Lung (tissue), 12 donors: ENCODE data around the gene MOCOS. TPM values are rescaled to one million over a fixed set of nuclear protein-coding genes. Genes with fewer than 3 reads are reported as not detected.

Experiments used
- ATAC-seq: fragments of 200-7000 bp; cut with Tn5 transposase; one replicate; pipeline ENCODE4 v1.9.1; 2020; ENCODE audit warnings: moderate number of reproducible peaks; ENCODE audit not compliant: insufficient read depth, low FRiP score
- DNase-seq, 3 donors: peaks; one replicate each; pipeline ENCODE4 v3.0.0-alpha.2; 2013 to 2017
- H3K27ac ChIP-seq, 2 donors: one replicate each; pipeline ENCODE4 v1.5.1; 2013; ENCODE audit warnings: mild to moderate bottlenecking in 2 of 2, moderate library complexity in 2 of 2, control low read depth in 1 of 2, inconsistent platforms in 1 of 2, low read depth in 1 of 2, low read length in 1 of 2
- H3K27me3 ChIP-seq, 3 donors: one replicate each; pipeline ENCODE4 v1.5.1; 2013; ENCODE audit warnings: low read length in 2 of 3; ENCODE audit not compliant: control insufficient read depth in 3 of 3, insufficient read depth in 3 of 3
- H3K36me3 ChIP-seq, 4 donors: one replicate each; pipeline ENCODE4 v1.5.1; 2013; ENCODE audit warnings: low read length in 4 of 4, mild to moderate bottlenecking in 1 of 4, moderate library complexity in 1 of 4; ENCODE audit not compliant: control insufficient read depth in 4 of 4, insufficient read depth in 4 of 4
- H3K4me1 ChIP-seq, 5 donors: one replicate each; pipeline ENCODE4 v1.5.1; 2013; ENCODE audit warnings: low read length in 5 of 5, mild to moderate bottlenecking in 2 of 5, moderate library complexity in 1 of 5; ENCODE audit not compliant: control insufficient read depth in 5 of 5, insufficient read depth in 5 of 5
- H3K4me3 ChIP-seq: one replicate; pipeline ENCODE4 v1.5.1; 2013; ENCODE audit warnings: mild to moderate bottlenecking, control low read depth, moderate library complexity
- H3K9ac ChIP-seq, 2 donors: one replicate each; pipeline ENCODE4 v1.5.1; 2013; ENCODE audit warnings: low read length in 2 of 2, control low read depth in 1 of 2; ENCODE audit not compliant: insufficient read depth in 1 of 2
- H3K9me3 ChIP-seq, 4 donors: one replicate each; pipeline ENCODE4 v1.5.1; 2013; ENCODE audit warnings: low read length in 3 of 4, mild to moderate bottlenecking in 1 of 4, moderate library complexity in 1 of 4; ENCODE audit not compliant: control insufficient read depth in 4 of 4, insufficient read depth in 3 of 4
- WGBS, 2 donors: extraction: QIAGEN DNeasy Blood & Tissue Kit; methylation state at CpG; one replicate each; pipeline ENCODE4 v1.1.7; 2013; 5-methylcytosine and 5-hydroxymethylcytosine counted together
- polyA plus RNA-seq, 2 donors: library from polyadenylated mRNA; stranded (reverse); fragments of 200-250 nt; gene quantifications; one replicate each; pipeline ENCODE4 v1.2.1, GENCODE V29; 2013
- total RNA-seq, 2 donors: library from RNA; depleted of rRNA in 1 of 2; stranded (reverse); fragments of >200 nt in 1 of 2; gene quantifications; one replicate each; pipeline ENCODE4 v1.2.1, GENCODE V29; 2014 to 2021
- TF ChIP-seq, protein P1 (sequence below): IDR thresholded peaks from 2 replicates; pipeline ENCODE4 v1.5.1; 2012; ENCODE audit warnings: mild to moderate bottlenecking; ENCODE audit errors: control extremely low read depth, extremely low read depth
- donor health status: control.
- donor health status: control.
- donor health status: Bipolar disorder and iron deficiency.
- donor health status: healthy.
- donor health status: DM: yes; HTN: yes; CAD: no.

Gene MOCOS
- total and polyA plus RNA-seq, 4 donors: 0.68 to 4.1 (median 3.2) TPM

DNA sequence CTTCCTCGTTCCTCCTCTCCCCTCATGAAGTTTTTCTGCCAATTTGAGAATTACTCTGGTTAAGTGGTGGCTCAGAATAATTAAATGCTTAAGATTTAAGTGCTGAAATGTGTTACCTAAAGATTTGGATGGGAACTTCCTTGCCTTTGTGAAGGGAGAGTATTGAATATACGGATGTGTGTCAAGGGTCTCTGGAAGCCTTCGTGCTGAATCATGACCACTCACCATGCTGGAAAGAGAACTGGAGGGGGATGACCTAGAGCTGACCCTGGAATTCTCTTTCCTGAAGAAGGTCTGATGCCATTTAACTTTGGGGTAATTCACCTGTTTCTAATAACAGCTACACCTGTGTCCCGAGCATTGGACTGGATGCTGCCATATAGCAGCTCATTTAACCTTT lies 2.2 kb downstream of the MOCOS start:
- Histone ChIP-seq H3K27ac (no peak overlapping the region), H3K9ac (no peak overlapping the region)

DNA sequence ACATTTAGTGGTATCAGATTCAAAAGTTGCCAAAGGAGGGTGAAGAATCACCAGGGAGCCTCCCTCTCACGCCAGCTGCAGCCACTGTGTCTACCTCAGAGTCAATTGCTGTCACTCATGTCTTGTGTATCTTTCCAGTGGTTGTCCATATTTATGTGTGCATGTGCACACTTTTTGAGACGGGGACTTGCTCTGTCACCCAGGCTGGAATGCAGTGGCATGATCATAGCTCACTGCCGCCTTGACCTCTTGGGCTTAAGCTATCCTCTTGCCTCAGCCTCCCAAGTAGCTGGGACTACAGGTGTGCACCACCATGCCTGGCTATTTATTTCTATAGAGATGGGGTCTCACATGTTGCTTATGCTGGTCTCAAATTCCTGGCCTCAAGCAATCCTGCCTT lies 4.0 kb downstream of the MOCOS start:
- ATAC-seq (no peak), DNase-seq (no peak)
- Histone ChIP-seq H3K4me1 (peaks cover 0 to 18% (median 0%) of the 10 kb centered on the region in 5 donors), H3K9ac (no peak overlapping the region), H3K4me3 (no peak overlapping the region), H3K36me3 (no peaks in the 10 kb centered on the region), H3K9me3 (no peaks in the 10 kb centered on the region), H3K27me3 (peaks cover 0 to 11% (median 3%) of the 10 kb centered on the region in 3 donors), H3K27ac (no peak overlapping the region)
- WGBS, 2 donors: 97 to 98% methylated on average over 3 of the region's 3 CpGs
- TF ChIP-seq, protein P1, sequence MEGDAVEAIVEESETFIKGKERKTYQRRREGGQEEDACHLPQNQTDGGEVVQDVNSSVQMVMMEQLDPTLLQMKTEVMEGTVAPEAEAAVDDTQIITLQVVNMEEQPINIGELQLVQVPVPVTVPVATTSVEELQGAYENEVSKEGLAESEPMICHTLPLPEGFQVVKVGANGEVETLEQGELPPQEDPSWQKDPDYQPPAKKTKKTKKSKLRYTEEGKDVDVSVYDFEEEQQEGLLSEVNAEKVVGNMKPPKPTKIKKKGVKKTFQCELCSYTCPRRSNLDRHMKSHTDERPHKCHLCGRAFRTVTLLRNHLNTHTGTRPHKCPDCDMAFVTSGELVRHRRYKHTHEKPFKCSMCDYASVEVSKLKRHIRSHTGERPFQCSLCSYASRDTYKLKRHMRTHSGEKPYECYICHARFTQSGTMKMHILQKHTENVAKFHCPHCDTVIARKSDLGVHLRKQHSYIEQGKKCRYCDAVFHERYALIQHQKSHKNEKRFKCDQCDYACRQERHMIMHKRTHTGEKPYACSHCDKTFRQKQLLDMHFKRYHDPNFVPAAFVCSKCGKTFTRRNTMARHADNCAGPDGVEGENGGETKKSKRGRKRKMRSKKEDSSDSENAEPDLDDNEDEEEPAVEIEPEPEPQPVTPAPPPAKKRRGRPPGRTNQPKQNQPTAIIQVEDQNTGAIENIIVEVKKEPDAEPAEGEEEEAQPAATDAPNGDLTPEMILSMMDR: no peak

More for the DNA sequence above, 2.2 kb downstream of the MOCOS start:
- no peaks in the 10 kb centered on the region for H3K36me3 ChIP-seq
- TF ChIP-seq, protein P1: no peak
- H3K9me3 ChIP-seq: no peaks in the 10 kb centered on the region
- 76 to 83% methylated on average over 4 of the region's 4 CpGs for WGBS, 2 donors
- ATAC-seq (no peak), DNase-seq (no peak)
- peaks cover 0 to 19% (median 3%) of the 10 kb centered on the region in 3 donors for H3K27me3 ChIP-seq
- no peak overlapping the region for H3K4me3 ChIP-seq
- peaks cover 0 to 17% (median 0%) of the 10 kb centered on the region in 5 donors for H3K4me1 ChIP-seq

DNA sequence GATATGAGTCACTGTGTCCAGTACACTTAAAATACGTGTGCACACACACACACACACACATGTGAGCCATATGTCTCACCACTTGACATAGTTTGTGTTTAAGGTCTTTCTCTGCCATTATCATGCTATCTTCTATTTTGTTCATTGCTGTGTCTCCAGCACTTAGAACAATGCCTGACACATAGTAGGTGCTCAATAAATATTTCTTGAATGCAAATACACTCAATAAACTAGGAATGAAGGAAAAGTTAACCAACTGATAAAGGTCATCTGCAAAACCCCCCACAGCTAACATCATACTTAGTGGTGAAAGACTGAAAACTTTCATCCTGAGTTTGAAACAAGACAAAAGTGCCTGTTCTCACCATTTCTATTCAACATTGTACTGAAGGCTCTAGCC lies 4.4 kb downstream of the MOCOS start:
- ATAC-seq: no peak
- H3K27me3 ChIP-seq: peaks cover 0 to 10% (median 3%) of the 10 kb centered on the region in 3 donors
- no peak overlapping the region for H3K27ac ChIP-seq
- DNase-seq: no peak
- no peaks in the 10 kb centered on the region for H3K36me3 ChIP-seq
- TF ChIP-seq, protein P1: no peak
- no peak overlapping the region for H3K9ac ChIP-seq
- no peak overlapping the region for H3K4me3 ChIP-seq
- WGBS, 2 donors: 80 to 90% methylated on average over 1 of the region's 1 CpG
- H3K9me3 ChIP-seq: no peaks in the 10 kb centered on the region
- H3K4me1 ChIP-seq: peaks cover 0 to 13% (median 0%) of the 10 kb centered on the region in 5 donors
